WERI-Rb-1 (cell line): Measurements from ENCODE around the gene CHST12.

Experiments used
- DNase-seq: peaks from one replicate; pipeline ENCODE4 v3.0.0-alpha.2; 2020
- H3K27ac ChIP-seq: fragments of 250-450 bp; sonication (Bioruptor Pico); 2 replicates; pipeline ENCODE4 v1.5.1; 2020; ENCODE audit warnings: mild to moderate bottlenecking, moderate library complexity
- H3K27me3 ChIP-seq: fragments of 250-450 bp; sonication (Bioruptor Pico); 2 replicates; pipeline ENCODE4 v1.5.1; 2021; ENCODE audit warnings: mild to moderate bottlenecking, low read depth, moderate library complexity; ENCODE audit not compliant: insufficient read depth, severe bottlenecking
- H3K36me3 ChIP-seq: fragments of 250-450 bp; sonication (Bioruptor Pico); 2 replicates; pipeline ENCODE4 v1.5.1; 2020; ENCODE audit warnings: mild to moderate bottlenecking, moderate library complexity
- H3K4me3 ChIP-seq: 2 replicates; pipeline ENCODE4 v1.5.1; 2011; ENCODE audit warnings: low read depth, mild to moderate bottlenecking, control low read depth, low read length
- H3K9me3 ChIP-seq: fragments of 250-450 bp; sonication (Bioruptor Pico); 2 replicates; pipeline ENCODE4 v1.5.1; 2021; ENCODE audit warnings: mild to moderate bottlenecking, moderate library complexity; ENCODE audit not compliant: severe bottlenecking
- TF ChIP-seq, protein P1 (sequence below): IDR thresholded peaks from 2 replicates; pipeline ENCODE4 v1.5.1; 2011; ENCODE audit warnings: low read depth, mild to moderate bottlenecking, control low read depth, inconsistent platforms, low read length

Gene CHST12

DNA sequence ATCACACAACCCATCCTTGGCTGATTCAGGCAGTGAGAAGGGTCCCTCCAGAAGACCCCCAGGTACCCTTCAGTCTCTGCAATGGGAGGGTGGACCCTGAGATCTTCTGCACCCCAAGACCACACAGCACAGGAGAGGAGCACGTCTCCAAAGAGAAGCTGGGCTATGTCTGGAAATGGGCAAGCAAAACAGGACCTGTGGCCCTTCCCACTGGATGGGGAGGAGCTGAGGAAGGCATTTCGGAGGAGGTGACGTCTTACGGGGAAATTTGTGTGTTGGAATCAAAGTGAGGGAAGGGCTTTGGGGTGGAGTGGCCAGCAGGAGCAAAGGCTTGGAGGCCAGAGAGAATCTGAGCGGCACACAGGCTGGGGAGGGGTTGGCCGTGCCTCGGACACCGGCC lies 56.3 kb downstream of the CHST12 start:
- H3K36me3 ChIP-seq = no peaks in the 10 kb centered on the region
- H3K27me3 ChIP-seq = no peaks in the 10 kb centered on the region
- H3K9me3 ChIP-seq = peaks cover 2% of the 10 kb centered on the region
- H3K27ac ChIP-seq = no peak overlapping the region
- no peak for DNase-seq
- H3K4me3 ChIP-seq = no peak overlapping the region
- TF ChIP-seq, protein P1, sequence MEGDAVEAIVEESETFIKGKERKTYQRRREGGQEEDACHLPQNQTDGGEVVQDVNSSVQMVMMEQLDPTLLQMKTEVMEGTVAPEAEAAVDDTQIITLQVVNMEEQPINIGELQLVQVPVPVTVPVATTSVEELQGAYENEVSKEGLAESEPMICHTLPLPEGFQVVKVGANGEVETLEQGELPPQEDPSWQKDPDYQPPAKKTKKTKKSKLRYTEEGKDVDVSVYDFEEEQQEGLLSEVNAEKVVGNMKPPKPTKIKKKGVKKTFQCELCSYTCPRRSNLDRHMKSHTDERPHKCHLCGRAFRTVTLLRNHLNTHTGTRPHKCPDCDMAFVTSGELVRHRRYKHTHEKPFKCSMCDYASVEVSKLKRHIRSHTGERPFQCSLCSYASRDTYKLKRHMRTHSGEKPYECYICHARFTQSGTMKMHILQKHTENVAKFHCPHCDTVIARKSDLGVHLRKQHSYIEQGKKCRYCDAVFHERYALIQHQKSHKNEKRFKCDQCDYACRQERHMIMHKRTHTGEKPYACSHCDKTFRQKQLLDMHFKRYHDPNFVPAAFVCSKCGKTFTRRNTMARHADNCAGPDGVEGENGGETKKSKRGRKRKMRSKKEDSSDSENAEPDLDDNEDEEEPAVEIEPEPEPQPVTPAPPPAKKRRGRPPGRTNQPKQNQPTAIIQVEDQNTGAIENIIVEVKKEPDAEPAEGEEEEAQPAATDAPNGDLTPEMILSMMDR = no peak

DNA sequence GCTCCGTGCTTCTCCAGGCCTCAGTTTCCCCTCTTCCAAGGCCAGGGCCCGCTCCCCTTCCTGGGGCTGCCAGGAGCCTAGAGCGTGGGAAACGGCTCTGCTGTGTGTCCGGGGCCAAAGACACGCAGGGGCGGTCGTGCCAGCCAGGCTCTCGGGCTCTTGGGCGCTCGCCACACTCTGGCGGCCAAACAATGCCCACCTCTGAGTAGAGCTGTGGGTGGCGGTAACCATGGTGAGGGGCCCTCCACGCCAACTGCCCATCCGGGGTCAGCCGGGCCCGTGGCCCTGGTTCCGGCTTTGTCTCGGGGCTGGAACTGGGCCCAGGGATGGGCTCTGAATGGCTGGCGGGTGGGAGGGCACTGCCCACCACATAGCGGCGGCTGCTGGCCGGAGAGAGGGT lies 56.8 kb downstream of the CHST12 start:
- DNase-seq = no peak
- H3K9me3 ChIP-seq = peaks cover 2% of the 10 kb centered on the region
- TF ChIP-seq, protein P1 = no peak
- no peak overlapping the region for H3K27ac ChIP-seq
- no peaks in the 10 kb centered on the region for H3K27me3 ChIP-seq
- H3K4me3 ChIP-seq = no peak overlapping the region
- no peaks in the 10 kb centered on the region for H3K36me3 ChIP-seq

DNA sequence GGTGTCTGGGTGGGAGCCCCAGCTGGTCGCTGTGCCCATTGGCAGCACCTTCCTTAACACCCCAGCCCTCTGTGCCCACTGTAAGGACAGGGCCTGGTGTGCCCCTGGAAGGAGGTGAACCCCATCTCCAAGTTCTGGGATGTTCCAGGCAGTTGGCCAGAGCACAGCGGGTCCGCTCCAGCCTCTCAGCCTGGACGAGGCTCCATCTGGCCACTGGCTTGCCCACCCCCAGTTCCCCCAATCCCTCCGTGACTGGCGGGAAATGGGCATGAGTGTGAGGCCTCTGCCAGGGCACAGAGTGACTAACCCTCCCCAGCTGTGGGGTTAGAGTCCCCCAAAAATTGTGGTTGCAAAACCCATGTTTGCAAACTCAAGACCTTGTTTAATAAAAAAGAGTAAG lies 57.2 kb downstream of the CHST12 start:
- Histone ChIP-seq H3K9me3 (peaks cover 2% of the 10 kb centered on the region), H3K36me3 (no peaks in the 10 kb centered on the region), H3K27ac (no peak overlapping the region), H3K4me3 (no peak overlapping the region), H3K27me3 (no peaks in the 10 kb centered on the region)
- TF ChIP-seq, protein P1 = no peak
- DNase-seq = no peak

DNA sequence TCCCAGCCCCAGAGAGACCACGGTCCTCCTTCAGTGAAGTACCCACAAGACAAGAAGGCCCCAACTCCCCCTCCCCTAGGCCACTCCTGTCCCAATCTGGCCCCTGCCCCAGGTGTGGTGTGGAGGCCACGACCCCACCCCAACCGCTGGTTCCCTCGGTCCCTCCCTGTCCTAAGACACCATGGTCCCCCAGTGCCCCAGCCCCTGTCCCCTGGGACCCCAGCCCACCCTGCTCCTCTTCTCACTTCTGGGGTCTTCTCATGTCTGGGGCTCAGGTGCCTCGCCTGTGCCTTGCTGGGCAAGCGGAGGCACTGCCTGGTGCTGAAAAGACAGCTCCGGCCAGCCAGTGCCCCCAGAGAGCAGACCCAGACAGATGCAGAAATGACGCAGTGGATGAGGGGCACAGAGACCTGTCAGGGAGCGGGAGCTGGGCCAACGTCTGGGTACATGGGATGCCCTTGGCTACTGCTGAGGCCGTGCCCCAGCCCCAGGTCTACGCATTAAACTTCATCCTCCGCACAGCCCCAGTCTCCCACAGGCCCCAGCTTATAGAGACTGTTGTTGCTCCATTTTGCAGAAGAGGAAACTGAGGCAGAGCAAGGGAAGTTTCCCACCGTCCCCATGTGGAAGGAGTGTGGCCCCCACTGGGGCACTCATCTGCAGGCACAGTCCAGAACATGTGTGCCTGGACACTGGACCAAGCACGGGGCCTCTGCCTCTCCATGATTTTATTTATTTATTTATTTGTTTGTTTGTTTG lies 58.0 kb downstream of the CHST12 start:
- Histone ChIP-seq H3K36me3 (no peaks in the 10 kb centered on the region), H3K27ac (no peak overlapping the region), H3K27me3 (no peaks in the 10 kb centered on the region), H3K9me3 (peaks cover 2% of the 10 kb centered on the region), H3K4me3 (no peak overlapping the region)
- DNase-seq = no peak
- TF ChIP-seq, protein P1 = no peak

DNA sequence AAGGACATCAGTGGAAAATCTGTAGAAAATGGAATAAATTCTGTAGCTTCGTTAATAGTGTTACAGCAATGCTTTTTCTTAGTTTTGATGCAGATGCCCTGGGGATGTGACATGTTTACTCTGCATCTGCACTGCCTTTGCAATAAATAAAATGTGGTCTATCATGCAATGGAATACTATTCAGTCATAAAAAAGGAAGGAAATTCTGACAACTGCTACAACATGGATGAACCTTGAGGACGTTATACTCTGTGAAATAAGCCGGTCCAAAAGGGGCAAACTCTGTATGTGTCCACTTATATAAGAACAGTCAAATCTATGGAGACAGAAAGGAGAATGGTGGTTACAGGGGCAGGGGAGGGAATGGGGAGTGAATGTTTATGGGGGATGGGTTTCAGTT lies 59.3 kb downstream of the CHST12 start:
- Histone ChIP-seq H3K27me3 (no peaks in the 10 kb centered on the region), H3K4me3 (no peak overlapping the region), H3K36me3 (no peaks in the 10 kb centered on the region), H3K27ac (no peak overlapping the region; the same call in 1 of the 2 replicates), H3K9me3 (peaks cover 2% of the 10 kb centered on the region)
- no peak for DNase-seq
- TF ChIP-seq, protein P1 = no peak

DNA sequence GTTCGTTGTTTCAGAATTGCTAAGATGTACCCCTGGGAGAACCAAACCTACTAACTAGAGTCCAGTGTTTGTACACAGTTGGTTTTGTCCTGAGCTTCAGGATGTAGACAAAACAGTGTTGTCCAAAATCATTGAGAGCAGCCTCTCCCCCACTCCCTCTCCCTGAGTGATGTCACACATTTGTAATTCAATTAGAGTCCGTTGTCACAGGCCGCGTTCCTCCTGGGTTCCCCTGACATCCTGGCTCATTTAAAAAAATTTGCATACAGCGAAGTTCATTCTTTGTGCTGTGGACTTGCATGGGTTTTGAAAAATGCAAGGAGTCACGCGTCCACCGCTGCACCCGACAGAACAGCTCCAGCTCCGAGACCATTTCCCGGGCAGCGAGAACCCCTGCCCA lies 62.5 kb downstream of the CHST12 start:
- Histone ChIP-seq H3K4me3 (no peak overlapping the region), H3K36me3 (no peaks in the 10 kb centered on the region), H3K27ac (no peak overlapping the region), H3K27me3 (no peaks in the 10 kb centered on the region), H3K9me3 (peaks cover 2% of the 10 kb centered on the region)
- DNase-seq = no peak
- TF ChIP-seq, protein P1 = no peak
